HCT116 (cell line): ENCODE results near the gene SUN2. TPM values are rescaled to one million over a fixed set of nuclear protein-coding genes. Genes with fewer than 3 reads are reported as not detected.

Experiments
- ATAC-seq: fragments of 200-7000 bp; cut with Tn5 transposase; 2 replicates; pipeline ENCODE4 v1.9.1; 2020; ENCODE audit warnings: mild to moderate bottlenecking, moderate library complexity
- BruUV-seq: library from RNA; stranded (reverse); fragments of 400-500 nt; replicated peaks from 2 replicates; lab custom pipeline; 2021; lab: Mats Ljungman, UMichigan
- CTCF ChIA-PET: fragments of 300-600 bp; sonication (Branson Sonifier 250); formaldehyde crosslinking; loops from one replicate; lab custom pipeline; 2021; ENCODE audit warnings: antibody characterized with exemption; lab: Charles Lee
- POLR2A ChIA-PET: fragments of 300-600, 350-600 bp; sonication (Branson Sonifier 250); formaldehyde crosslinking; loops from one replicate; lab custom pipeline; 2021; ENCODE audit warnings: antibody characterized with exemption; lab: Charles Lee
- RAD21 ChIA-PET, 2 experiments: fragments of 300-600 bp; sonication (Branson Sonifier 250); formaldehyde crosslinking; loops; one replicate each; lab custom pipeline; 2023; ENCODE audit warnings: low total read pairs in 2 of 2; ENCODE audit not compliant: uncharacterized antibody in 2 of 2, unreplicated experiment in 2 of 2, low non-redundant PET in 1 of 2; lab: Charles Lee
- DNase-seq: peaks from one replicate; pipeline ENCODE4 v3.0.0-alpha.2; 2010; ENCODE audit warnings: low read depth, low spot score
- H2AFZ ChIP-seq: fragments of 200-600 bp; shearing (Covaris generic), sonication (generic); 2 replicates; pipeline ENCODE4 v1.6.1; 2017; ENCODE audit warnings: low read depth, mixed run types, mixed read lengths, antibody characterized with exemption, low read length; ENCODE audit not compliant: poor library complexity, severe bottlenecking
- H3K27ac ChIP-seq: 2 replicates; pipeline ENCODE4 v1.5.1; 2012; ENCODE audit warnings: low read depth, low read length
- H3K27me3 ChIP-seq: fragments of 200-600 bp; sonication (generic); 2 replicates; pipeline ENCODE4 v1.6.1; 2016; ENCODE audit warnings: mixed run types, low read length, mixed read lengths; ENCODE audit not compliant: insufficient read depth
- H3K36me3 ChIP-seq, 2 experiments: fragments of 200-500 bp in 1 of 2; fragments of 200-600 bp in 1 of 2; sonication (Bioruptor generic) in 1 of 2; sonication (generic) in 1 of 2; 2 replicates each; pipeline versions ENCODE4 v1.5.1 to v1.6.1; 2014 to 2016; ENCODE audit warnings: low read length in 2 of 2, inconsistent platforms in 1 of 2, mixed read lengths in 1 of 2, mixed run types in 1 of 2; ENCODE audit not compliant: insufficient read depth in 2 of 2, control insufficient read depth in 1 of 2
- H3K4me1 ChIP-seq, 2 experiments: fragments of 200-600 bp in 1 of 2; sonication (generic) in 1 of 2; 2 replicates each; pipeline versions ENCODE4 v1.5.1 to v1.6.1; 2012 to 2017; ENCODE audit warnings: low read length in 2 of 2, inconsistent platforms in 1 of 2, mild to moderate bottlenecking in 1 of 2, mixed read lengths in 1 of 2, mixed run types in 1 of 2, moderate library complexity in 1 of 2; ENCODE audit not compliant: insufficient read depth in 2 of 2, control insufficient read depth in 1 of 2
- H3K4me2 ChIP-seq: fragments of 200-600 bp; sonication (generic); 2 replicates; pipeline ENCODE4 v1.6.1; 2017; ENCODE audit warnings: mixed run types, low read length, mixed read lengths
- H3K4me3 ChIP-seq, 2 experiments: fragments of 200-600 bp in 1 of 2; sonication (generic) in 1 of 2; replicated peaks in 1 of 2; 2 replicates each; pipeline ENCODE4 v1.5.1; 2011 to 2016; ENCODE audit warnings: low read length in 2 of 2, control low read depth in 1 of 2, low read depth in 1 of 2, mild to moderate bottlenecking in 1 of 2, mixed read lengths in 1 of 2, mixed run types in 1 of 2
- H3K79me2 ChIP-seq: fragments of 200-600 bp; sonication (generic); 2 replicates; pipeline ENCODE4 v1.6.1; 2017; ENCODE audit warnings: mild to moderate bottlenecking, mixed run types, low read length, moderate library complexity, mixed read lengths; ENCODE audit not compliant: insufficient read depth
- H3K9ac ChIP-seq: fragments of 200-600 bp; sonication (generic); 2 replicates; pipeline ENCODE4 v1.6.1; 2016; ENCODE audit warnings: low read length, mixed read lengths
- H3K9me2 ChIP-seq: fragments of 200-600 bp; sonication (generic), shearing (Covaris generic); 2 replicates; pipeline ENCODE4 v1.6.1; 2017; ENCODE audit warnings: mixed run types, mild to moderate bottlenecking, moderate library complexity; ENCODE audit not compliant: insufficient read depth
- H3K9me3 ChIP-seq, 2 experiments: fragments of 200-500 bp in 1 of 2; fragments of 200-600 bp in 1 of 2; sonication (Bioruptor generic) in 1 of 2; sonication (generic) in 1 of 2; 2 replicates each; pipeline ENCODE4 v1.6.1; 2014 to 2017; ENCODE audit warnings: low read length in 2 of 2, mixed read lengths in 2 of 2, inconsistent platforms in 1 of 2, low read depth in 1 of 2, mild to moderate bottlenecking in 1 of 2, mixed run types in 1 of 2, moderate library complexity in 1 of 2; ENCODE audit not compliant: control insufficient read depth in 1 of 2, insufficient read depth in 1 of 2
- H4K20me1 ChIP-seq: fragments of 200-600 bp; sonication (generic), shearing (Covaris generic); 2 replicates; pipeline ENCODE4 v1.6.1; 2017; ENCODE audit warnings: mixed run types, mild to moderate bottlenecking, moderate library complexity; ENCODE audit not compliant: insufficient read depth
- CBX3 ChIP-seq: IDR thresholded peaks from 2 replicates; pipeline ENCODE4 v1.6.1; 2012; ENCODE audit warnings: low read depth
- EZH2phosphoT487 ChIP-seq: fragments of 200-600 bp; IDR thresholded peaks from 2 replicates; pipeline ENCODE4 v1.6.1; 2018; ENCODE audit warnings: antibody characterized with exemption, borderline replicate concordance
- POLR2AphosphoS5 ChIP-seq: IDR thresholded peaks from 2 replicates; pipeline ENCODE4 v1.6.1; 2011; ENCODE audit warnings: mild to moderate bottlenecking, low read depth, low read length, moderate library complexity
- RAD21 ChIP-seq: IDR thresholded peaks from 2 replicates; pipeline ENCODE4 v1.6.1; 2012; ENCODE audit warnings: low read depth, mild to moderate bottlenecking
- SP1 ChIP-seq: IDR thresholded peaks from 2 replicates; pipeline ENCODE4 v1.6.1; 2012; ENCODE audit warnings: low read depth
- ZNF274 ChIP-seq: fragments of 200-500 bp; sonication (Bioruptor generic); IDR thresholded peaks from 2 replicates; pipeline ENCODE4 v1.6.1; 2014; ENCODE audit warnings: mild to moderate bottlenecking, low read depth, low read length, inconsistent platforms
- intact Hi-C: fragments of 100-400 bp; cut with micrococcal nuclease; formaldehyde crosslinking; loops from 2 replicates; pipeline ENCODE4 v1.10.0; 2022
- total RNA-seq: library from RNA; stranded (reverse); gene quantifications from one replicate; pipeline ENCODE4 v1.2.1, GENCODE V29; 2021; ENCODE audit not compliant: unreplicated experiment
- TF ChIP-seq, protein P1 (sequence below): IDR thresholded peaks from 2 replicates; pipeline ENCODE4 v1.6.1; 2012
- TF ChIP-seq, protein P2 (sequence below): IDR thresholded peaks from 2 replicates; pipeline ENCODE4 v1.6.1; 2011; ENCODE audit warnings: mild to moderate bottlenecking, low read length, moderate library complexity; ENCODE audit not compliant: insufficient replicate concordance; ENCODE audit errors: extremely low read depth

Gene SUN2
- total RNA-seq, 1 experiment from 2014 or later = 71.6 TPM

DNA sequence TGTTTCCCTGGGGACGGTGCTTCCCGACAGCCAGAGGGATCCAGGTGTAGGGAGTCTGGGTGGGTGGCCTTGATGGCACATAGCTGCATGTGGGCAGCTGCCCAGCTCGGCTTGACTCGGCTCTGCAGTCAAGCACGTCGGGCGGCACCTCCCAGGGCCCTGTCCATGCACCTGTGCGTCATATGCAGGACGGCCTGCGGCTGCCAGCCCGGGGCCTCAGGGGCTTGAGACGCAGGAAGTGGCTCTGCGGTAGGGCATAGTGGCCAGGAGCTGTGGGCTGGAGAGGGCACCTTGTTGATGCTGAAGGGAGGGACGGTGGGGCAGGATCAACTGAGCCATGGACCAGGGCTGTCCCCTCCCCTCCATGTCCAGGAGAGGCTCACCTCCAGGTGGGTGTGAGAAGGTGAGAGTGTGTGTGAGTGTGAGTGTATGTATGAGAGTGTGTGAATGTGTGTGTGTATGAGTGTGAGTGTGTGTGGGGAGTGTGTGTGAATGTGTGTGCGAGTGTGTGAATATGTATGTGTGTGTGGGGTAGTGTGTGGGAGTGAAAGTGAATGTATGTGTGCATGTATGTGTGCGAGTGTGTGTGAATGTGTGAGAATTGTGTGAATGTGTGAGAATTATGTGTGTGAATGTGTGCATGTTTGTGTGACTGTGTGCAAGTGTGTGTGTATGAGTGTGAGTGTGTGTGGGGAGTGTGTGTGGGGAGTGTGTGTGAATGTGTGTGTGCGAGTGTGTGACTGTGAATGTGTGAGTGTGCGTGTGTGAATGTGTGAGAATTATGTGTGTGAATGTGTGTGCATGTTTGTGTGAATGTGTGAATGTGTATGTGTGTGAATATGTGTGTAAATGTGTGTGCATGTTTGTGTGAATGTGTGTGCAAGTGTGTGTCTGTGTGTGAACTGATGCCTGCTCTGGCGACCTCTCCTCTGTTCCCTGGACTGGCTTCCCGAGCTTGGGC is 5.7 kb upstream of the SUN2 start:
- TF ChIP-seq, protein P1, sequence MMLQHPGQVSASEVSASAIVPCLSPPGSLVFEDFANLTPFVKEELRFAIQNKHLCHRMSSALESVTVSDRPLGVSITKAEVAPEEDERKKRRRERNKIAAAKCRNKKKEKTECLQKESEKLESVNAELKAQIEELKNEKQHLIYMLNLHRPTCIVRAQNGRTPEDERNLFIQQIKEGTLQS = no peak
- TF ChIP-seq EZH2phosphoT487 = no peak
- no peak for TF ChIP-seq CBX3
- TF ChIP-seq ZNF274 = no peak
- TF ChIP-seq, protein P2, sequence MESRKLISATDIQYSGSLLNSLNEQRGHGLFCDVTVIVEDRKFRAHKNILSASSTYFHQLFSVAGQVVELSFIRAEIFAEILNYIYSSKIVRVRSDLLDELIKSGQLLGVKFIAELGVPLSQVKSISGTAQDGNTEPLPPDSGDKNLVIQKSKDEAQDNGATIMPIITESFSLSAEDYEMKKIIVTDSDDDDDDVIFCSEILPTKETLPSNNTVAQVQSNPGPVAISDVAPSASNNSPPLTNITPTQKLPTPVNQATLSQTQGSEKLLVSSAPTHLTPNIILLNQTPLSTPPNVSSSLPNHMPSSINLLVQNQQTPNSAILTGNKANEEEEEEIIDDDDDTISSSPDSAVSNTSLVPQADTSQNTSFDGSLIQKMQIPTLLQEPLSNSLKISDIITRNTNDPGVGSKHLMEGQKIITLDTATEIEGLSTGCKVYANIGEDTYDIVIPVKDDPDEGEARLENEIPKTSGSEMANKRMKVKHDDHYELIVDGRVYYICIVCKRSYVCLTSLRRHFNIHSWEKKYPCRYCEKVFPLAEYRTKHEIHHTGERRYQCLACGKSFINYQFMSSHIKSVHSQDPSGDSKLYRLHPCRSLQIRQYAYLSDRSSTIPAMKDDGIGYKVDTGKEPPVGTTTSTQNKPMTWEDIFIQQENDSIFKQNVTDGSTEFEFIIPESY = no peak
- no peak for TF ChIP-seq POLR2AphosphoS5
- no peak for TF ChIP-seq SP1
- TF ChIP-seq RAD21 = no peak
- peaks cover 32 to 43% of the 10 kb centered on the region in 2 experiments for H3K4me1 ChIP-seq
- ChIA-PET POLR2A (no interaction called here), RAD21 (no interaction called here), CTCF (no interaction called here)
- no peak overlapping the region for H2AFZ ChIP-seq
- no peaks in the 10 kb centered on the region for H3K27me3 ChIP-seq
- no peaks in the 10 kb centered on the region for H4K20me1 ChIP-seq
- H3K4me3 ChIP-seq = no peak overlapping the region
- no peaks in the 10 kb centered on the region for H3K79me2 ChIP-seq
- no peak overlapping the region for H3K4me2 ChIP-seq
- H3K27ac ChIP-seq = no peak overlapping the region
- BruUV-seq = no TSS peak
- DNase-seq (no peak), ATAC-seq (no peak)
- no peaks in the 10 kb centered on the region for H3K36me3 ChIP-seq
- H3K9me2 ChIP-seq = no peaks in the 10 kb centered on the region
- intact Hi-C loops = no loop called here
- no peaks in the 10 kb centered on the region for H3K9me3 ChIP-seq
- no peak overlapping the region for H3K9ac ChIP-seq
